Astrocyte (in vitro differentiated cells and primary cell): ENCODE measurements around the gene RYR2.

Source experiments
- CTCF ChIP-seq: IDR thresholded peaks from 2 replicates; pipeline ENCODE4 v1.5.1; 2011; ENCODE audit warnings: low read depth, mild to moderate bottlenecking, inconsistent platforms, low read length, moderate library complexity; ENCODE audit not compliant: insufficient read depth
- EZH2 ChIP-seq: IDR thresholded peaks from 2 replicates; pipeline ENCODE4 v1.6.1; 2012; ENCODE audit warnings: mild to moderate bottlenecking, low read length, inconsistent platforms; ENCODE audit not compliant: insufficient read depth

GRCh38 chr1:237712082-237712481 lies 670.1 kb downstream of the RYR2 start:
- no peak for TF ChIP-seq CTCF
- no peak for TF ChIP-seq EZH2
